ENCODE measurements around the gene SOX6.
A peak's percentile ranks its signal among the peaks of the same experiment; 100 is the strongest.

Gene SOX6

DNA sequence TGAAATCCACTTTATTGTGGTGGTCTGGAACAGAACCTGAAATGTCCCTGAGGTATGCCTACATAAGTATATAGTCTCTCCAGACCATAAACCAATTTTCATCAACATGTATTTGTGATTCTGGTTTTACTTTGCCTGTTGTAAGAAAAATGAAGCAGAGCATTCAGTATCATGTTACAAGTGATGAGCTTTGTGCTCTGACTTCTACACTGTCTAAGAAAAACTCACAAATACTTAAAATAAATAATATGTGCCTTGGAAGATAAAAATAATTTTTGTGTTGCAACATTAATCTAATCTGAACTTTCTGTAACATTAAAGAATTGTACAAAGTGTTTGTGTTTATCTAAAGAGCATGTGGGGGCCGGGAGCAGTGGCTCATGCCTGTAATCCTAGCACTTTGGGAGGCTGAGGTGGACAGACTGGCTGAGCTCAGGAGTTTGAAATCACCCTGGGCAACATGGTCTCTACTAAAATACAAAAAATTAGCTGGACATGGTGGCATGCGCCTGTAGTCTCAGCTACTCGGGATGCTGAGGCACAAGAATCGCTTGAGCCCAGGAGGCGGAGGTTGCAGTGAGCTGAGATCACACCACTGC lies 219.5 kb downstream of the SOX6 start:
- no peak for DNase-seq

- no peak for DNase-seq
Observed at GRCh38 chr11:16133867-16134266, 222.5 kb downstream of the SOX6 start.

- no peak for DNase-seq
Observed at GRCh38 chr11:16127732-16128131, 228.6 kb downstream of the SOX6 start.

DNA sequence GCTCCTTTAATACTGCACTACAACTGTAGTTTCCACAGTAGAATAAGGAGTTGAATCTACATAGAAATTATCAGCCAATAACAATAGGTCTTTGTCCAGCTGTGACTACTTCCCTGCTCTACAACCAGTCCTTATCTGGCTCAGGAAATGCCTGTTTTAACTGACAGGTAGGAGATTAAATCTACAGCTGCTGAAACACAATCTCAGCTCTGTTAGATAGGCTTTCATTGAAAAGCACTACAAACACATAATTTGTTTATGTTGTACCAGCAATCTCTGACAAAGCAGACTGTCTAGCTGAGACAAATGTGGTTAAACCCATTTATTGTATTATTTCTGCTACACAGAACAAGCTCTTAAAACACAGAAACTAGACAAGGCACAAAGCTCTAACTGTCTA lies 230.0 kb downstream of the SOX6 start:
- DNase-seq = peak; percentile 85

DNA sequence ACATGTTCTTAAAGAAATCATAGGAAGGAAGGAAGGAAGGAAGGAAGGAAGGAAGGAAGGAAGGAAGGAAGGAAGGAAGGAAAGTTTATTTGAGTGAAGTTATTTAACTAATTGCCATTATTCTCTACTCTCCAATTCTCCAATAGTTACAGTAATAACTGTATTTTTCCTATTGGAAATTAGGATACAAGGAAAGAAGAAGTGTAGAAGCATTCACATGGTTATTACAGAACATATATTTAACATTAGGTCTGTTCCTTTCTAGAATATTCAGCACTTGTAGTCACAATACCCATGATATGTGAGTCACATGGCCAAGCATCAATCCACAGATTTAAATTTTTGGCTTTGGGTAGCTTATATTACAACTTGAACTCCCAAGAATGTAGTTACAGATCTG lies 230.6 kb downstream of the SOX6 start:
- DNase-seq = no peak

- DNase-seq = no peak
Observed at GRCh38 chr11:16124390-16124789, 232.0 kb downstream of the SOX6 start.

GRCh38 chr11:16121853-16122252 lies 234.5 kb downstream of the SOX6 start:
- DNase-seq = no peak

DNA sequence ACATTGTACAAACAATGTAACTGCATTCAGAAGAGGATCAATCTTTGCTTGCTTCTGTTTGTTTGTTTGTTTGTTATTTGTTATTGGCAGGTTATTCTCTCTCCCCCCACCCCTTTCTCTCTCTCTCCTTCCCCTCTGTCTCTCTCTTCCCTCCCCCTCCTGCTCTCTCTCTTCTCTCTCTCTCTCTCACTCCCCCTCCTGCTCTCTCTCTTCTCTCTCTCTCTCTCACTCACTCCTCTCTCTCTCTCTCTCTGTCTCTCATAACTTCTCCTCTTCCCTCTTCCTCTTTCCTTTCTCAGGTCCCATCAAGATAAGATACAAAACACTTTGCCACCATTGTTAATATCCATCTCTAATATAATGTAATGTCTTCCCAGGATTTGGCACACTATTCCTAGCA lies 236.3 kb downstream of the SOX6 start:
- DNase-seq = no peak

DNA sequence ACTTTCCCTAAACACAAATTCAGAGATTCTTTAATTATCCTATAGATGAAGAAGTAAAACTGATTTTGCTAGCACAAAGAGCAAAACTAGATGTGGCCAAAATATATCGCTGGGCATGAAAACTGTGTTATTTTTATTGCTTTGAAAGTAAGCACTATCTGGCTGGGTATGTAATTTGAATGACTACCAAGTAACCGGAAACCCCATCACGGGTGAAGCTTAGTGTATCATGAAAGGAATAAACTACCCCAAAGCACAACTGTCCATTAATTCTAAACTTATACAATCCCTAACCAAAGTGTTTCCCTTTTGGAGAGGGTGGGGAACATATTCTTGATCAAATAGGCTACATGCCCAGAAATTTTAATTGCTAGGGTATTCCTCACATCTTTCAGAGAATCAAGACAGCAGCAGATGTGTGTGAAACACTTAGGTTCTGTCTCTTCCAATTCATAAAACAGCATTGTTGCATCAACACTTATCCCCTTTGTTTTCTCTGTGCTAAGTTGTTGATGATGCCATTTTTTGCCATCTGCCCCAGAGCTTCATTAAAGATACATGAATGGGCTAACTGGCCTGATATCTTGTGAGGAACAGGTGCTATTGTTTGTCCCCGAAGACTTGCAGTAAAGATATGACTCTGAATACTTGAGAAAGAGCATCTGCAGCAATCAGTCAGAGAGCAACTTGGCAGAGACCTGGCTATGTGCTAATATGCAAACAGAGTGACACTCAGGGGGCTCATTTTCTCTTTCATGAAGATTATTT lies 238.2 kb downstream of the SOX6 start:
- DNase-seq = peak; percentile 64

- DNase-seq = no peak
Observed at GRCh38 chr11:16114978-16115871, 241.1 kb downstream of the SOX6 start.

GRCh38 chr11:16114431-16114830 lies 241.9 kb downstream of the SOX6 start:
- no peak for DNase-seq

GRCh38 chr11:16111690-16112089 lies 244.7 kb downstream of the SOX6 start:
- peak; percentile 56 for DNase-seq

GRCh38 chr11:16110886-16111285 lies 245.5 kb downstream of the SOX6 start:
- DNase-seq = no peak

- no peak for DNase-seq
Observed at GRCh38 chr11:16099343-16099900, 256.9 kb downstream of the SOX6 start.

- DNase-seq = no peak
Observed at GRCh38 chr11:16098526-16099205, 257.7 kb downstream of the SOX6 start.

DNA sequence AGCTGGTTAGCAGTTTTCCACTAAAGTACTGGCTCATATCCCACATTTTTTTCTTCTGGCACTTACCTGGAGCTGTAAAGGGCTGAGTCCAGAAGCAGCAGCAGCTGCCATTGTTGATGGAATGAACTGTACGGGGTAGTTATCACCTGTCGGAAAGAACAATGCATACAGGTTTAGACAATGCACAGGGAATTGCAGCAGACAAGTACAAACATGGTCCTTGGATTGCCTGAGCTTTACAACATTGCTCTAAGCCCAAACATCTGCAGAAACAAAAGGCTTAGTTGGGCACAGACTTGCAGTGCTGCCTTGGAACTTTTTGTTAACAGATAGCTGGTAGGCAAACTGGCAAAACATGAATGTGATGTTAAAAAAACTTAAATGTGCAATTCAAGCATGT lies 258.8 kb downstream of the SOX6 start:
- DNase-seq = peak; percentile 98

GRCh38 chr11:16096336-16096735 lies 260.0 kb downstream of the SOX6 start:
- DNase-seq = no peak

DNA sequence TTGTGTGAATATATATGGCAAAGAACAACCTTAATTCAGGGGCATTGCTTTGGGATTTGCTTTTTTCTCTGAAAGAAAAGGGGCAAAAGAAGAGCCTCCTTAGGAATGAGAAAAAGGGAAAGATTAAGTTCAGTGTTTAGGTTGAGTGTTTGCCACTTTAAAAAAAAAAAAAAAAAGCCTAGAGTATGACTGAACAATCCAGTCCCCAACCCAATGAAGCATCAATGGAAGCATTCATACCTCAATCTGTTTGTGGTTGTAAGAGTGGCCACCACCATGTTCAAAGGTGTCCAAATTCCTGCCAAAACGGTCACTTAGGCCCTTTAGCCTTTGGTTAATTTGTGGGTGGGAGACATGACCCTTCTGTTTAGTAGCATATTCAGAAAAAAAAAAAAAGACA lies 260.6 kb downstream of the SOX6 start:
- no peak for DNase-seq

GRCh38 chr11:16093889-16094653 lies 262.3 kb downstream of the SOX6 start:
- DNase-seq = no peak

DNA sequence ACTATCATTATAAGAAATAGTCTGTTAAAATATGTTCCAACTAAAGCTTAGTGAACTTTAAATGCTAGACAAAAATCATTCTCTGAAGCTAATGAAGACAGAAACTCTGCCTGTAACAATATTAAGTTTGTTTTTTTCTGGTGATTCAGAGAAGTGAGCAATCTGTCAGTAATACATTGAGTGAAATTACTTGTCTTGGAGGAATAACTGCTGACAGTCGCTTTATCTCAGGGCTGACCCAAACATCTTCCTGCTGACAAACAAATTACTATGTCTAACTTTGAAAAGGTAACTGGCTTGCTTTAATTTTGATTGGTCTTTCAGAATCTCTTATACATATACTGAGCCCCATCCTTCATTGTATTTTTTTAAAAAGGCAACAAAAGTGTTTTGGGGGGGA lies 264.5 kb downstream of the SOX6 start:
- DNase-seq = no peak

- no peak for DNase-seq
Observed at GRCh38 chr11:16089481-16089880, 266.9 kb downstream of the SOX6 start.

GRCh38 chr11:16088774-16089173 lies 267.6 kb downstream of the SOX6 start:
- no peak for DNase-seq
